Caco-2 (cell line): ENCODE data around the gene RHOBTB1. TPM values are rescaled to one million over a fixed set of nuclear protein-coding genes. Genes with fewer than 3 reads are reported as not detected.

ENCODE experiments used
- BruUV-seq: library from RNA; stranded (reverse); fragments of 400-500 nt; replicated peaks from 2 replicates; lab custom pipeline; 2021; lab: Mats Ljungman, UMichigan
- CTCF ChIA-PET: fragments of 300-600 bp; sonication (Branson Sonifier 250); formaldehyde crosslinking; loops from one replicate; lab custom pipeline; 2022; ENCODE audit warnings: antibody characterized with exemption; lab: Charles Lee
- POLR2A ChIA-PET: fragments of 300-600 bp; sonication (Branson Sonifier 250); formaldehyde crosslinking; loops from one replicate; lab custom pipeline; 2022; ENCODE audit warnings: antibody characterized with exemption; lab: Charles Lee
- DNase-seq, 2 experiments: peaks; one replicate each; pipeline versions ENCODE4 v3.0.0 to v3.0.0-alpha.2; 2020 to 2022
- H3K27me3 ChIP-seq: replicated peaks from 2 replicates; pipeline ENCODE4 v1.6.0; 2011; ENCODE audit warnings: low read length; ENCODE audit not compliant: control insufficient read depth, insufficient read depth
- H3K36me3 ChIP-seq: 2 replicates; pipeline ENCODE4 v1.5.1; 2011; ENCODE audit warnings: low read length; ENCODE audit not compliant: control insufficient read depth, insufficient read depth
- H3K4me1 ChIP-seq: fragments of 250-450 bp; sonication (Bioruptor Pico); 2 replicates; pipeline ENCODE4 v1.5.1; 2020; ENCODE audit warnings: mild to moderate bottlenecking
- H3K4me3 ChIP-seq: 2 replicates; pipeline ENCODE4 v1.5.1; 2011; ENCODE audit warnings: low read depth, mild to moderate bottlenecking, control low read depth, low read length
- H3K9me3 ChIP-seq: fragments of 250-450 bp; sonication (Bioruptor Pico); 2 replicates; pipeline ENCODE4 v1.5.1; 2020; ENCODE audit warnings: mild to moderate bottlenecking, moderate library complexity
- H3K27ac Mint-ChIP-seq: one replicate; pipeline ENCODE4 v1.8.0; 2022; ENCODE audit warnings: mixed read lengths; ENCODE audit not compliant: unreplicated experiment
- H3K27me3 Mint-ChIP-seq: one replicate; pipeline ENCODE4 v1.8.0; 2022; ENCODE audit warnings: mixed read lengths; ENCODE audit not compliant: insufficient read depth, unreplicated experiment
- H3K36me3 Mint-ChIP-seq: one replicate; pipeline ENCODE4 v1.8.0; 2022; ENCODE audit warnings: mild to moderate bottlenecking, mixed read lengths; ENCODE audit not compliant: insufficient read depth, unreplicated experiment
- H3K4me1 Mint-ChIP-seq: one replicate; pipeline ENCODE4 v1.8.0; 2022; ENCODE audit warnings: low read depth, mixed read lengths; ENCODE audit not compliant: unreplicated experiment
- H3K4me3 Mint-ChIP-seq: one replicate; pipeline ENCODE4 v1.8.0; 2022; ENCODE audit warnings: mild to moderate bottlenecking, moderate library complexity, mixed read lengths; ENCODE audit not compliant: unreplicated experiment
- H3K9me3 Mint-ChIP-seq: one replicate; pipeline ENCODE4 v1.8.0; 2022; ENCODE audit warnings: mixed read lengths; ENCODE audit not compliant: unreplicated experiment
- intact Hi-C: fragments of 100-400 bp; cut with micrococcal nuclease; formaldehyde crosslinking; loops from one replicate; pipeline ENCODE4 v1.10.0; 2022; ENCODE audit not compliant: unreplicated experiment
- total RNA-seq: library from RNA; stranded (reverse); gene quantifications from 2 replicates; pipeline ENCODE4 v1.2.3, GENCODE V29; 2022
- TF ChIP-seq, protein P1 (sequence below), 2 experiments: fragments of 200-600 bp in 1 of 2; IDR thresholded peaks; 1 replicate in 1 of 2; 2 replicates in 1 of 2; pipeline versions ENCODE4 v1.5.1 to v1.8.0; 2011 to 2022; ENCODE audit warnings: antibody characterized with exemption in 1 of 2, control low read depth in 1 of 2, inconsistent platforms in 1 of 2, low read depth in 1 of 2, low read length in 1 of 2, mild to moderate bottlenecking in 1 of 2, moderate library complexity in 1 of 2; ENCODE audit not compliant: insufficient read depth in 1 of 2, severe bottlenecking in 1 of 2, unreplicated experiment in 1 of 2

RHOBTB1 gene
- total RNA-seq, 1 experiment from 2014 or later, result 19.9 TPM

DNA sequence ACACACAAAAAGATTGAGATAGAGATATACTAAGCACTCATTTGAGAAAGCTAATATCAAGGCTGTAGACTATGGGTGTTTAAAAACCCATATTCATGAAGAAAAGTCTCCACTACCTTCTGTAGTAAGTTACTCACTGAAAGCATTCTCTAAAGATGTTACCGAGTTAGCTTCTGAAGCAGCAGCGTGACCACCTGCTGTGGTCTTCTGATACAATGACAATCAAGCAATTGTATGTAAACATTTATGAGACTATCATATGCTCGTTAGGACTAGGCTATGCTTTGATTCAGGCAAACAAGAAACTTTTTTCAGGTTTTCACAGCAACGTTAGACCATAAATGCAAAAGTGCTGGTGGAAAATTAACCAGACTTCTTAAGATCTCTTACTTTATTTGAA lies 11.2 kb downstream of the RHOBTB1 start:
- TF ChIP-seq, protein P1, sequence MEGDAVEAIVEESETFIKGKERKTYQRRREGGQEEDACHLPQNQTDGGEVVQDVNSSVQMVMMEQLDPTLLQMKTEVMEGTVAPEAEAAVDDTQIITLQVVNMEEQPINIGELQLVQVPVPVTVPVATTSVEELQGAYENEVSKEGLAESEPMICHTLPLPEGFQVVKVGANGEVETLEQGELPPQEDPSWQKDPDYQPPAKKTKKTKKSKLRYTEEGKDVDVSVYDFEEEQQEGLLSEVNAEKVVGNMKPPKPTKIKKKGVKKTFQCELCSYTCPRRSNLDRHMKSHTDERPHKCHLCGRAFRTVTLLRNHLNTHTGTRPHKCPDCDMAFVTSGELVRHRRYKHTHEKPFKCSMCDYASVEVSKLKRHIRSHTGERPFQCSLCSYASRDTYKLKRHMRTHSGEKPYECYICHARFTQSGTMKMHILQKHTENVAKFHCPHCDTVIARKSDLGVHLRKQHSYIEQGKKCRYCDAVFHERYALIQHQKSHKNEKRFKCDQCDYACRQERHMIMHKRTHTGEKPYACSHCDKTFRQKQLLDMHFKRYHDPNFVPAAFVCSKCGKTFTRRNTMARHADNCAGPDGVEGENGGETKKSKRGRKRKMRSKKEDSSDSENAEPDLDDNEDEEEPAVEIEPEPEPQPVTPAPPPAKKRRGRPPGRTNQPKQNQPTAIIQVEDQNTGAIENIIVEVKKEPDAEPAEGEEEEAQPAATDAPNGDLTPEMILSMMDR (IDR thresholded peaks at IDR 0.05; ENCODE audit: insufficient read depth in 1 of 2, low read depth in 1 of 2, low read length in 1 of 2, severe bottlenecking in 1 of 2, unreplicated experiment in 1 of 2), result no peak
- CTCF ChIA-PET, result interaction anchor here (0.6 kb wide), 1 partner anchor 10 kb away, joined by 5 read pairs; no protein-coding TSS in a partner anchor
- Mint-ChIP-seq H3K9me3 (no peaks in the 10 kb centered on the region), H3K27ac (no peak overlapping the region), H3K27me3 (peaks cover 5% of the 10 kb centered on the region), H3K4me3 (no peak overlapping the region), H3K36me3 (no peaks in the 10 kb centered on the region), H3K4me1 (no peaks in the 10 kb centered on the region)
- intact Hi-C loops, result no loop called here
- Histone ChIP-seq H3K4me1 (no peaks in the 10 kb centered on the region), H3K9me3 (0 out of 2 replicates have a peak, but pooled peaks cover 3% of the 10 kb centered on the region), H3K36me3 (no peaks in the 10 kb centered on the region), H3K4me3 (no peak overlapping the region), H3K27me3 (no peaks in the 10 kb centered on the region)
- DNase-seq, result no peak
- POLR2A ChIA-PET, result interaction anchor here (0.5 kb wide), 1 partner anchor 574 kb away, joined by 4 read pairs; no protein-coding TSS in a partner anchor
- no TSS peak for BruUV-seq

DNA sequence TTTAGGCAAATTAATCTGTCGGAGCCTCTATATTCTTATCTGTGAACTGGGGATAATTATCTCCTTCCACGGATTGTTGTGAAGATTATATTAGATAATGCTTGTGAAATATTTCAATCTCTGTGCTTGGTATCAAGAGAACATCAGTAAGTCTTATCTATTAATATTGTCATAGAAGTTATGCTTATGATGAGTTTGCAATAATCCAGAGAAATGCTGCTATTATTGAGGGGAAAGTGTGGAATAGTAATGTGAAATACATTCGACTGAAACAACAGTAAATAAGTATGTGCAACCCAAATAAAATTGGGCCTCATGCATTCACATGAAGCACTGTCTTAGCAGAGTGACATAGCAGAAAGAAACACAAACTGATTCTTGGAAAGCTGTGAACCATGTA lies 13.7 kb downstream of the RHOBTB1 start:
- Histone ChIP-seq H3K36me3 (no peaks in the 10 kb centered on the region), H3K9me3 (peaks cover 3% of the 10 kb centered on the region), H3K27me3 (no peaks in the 10 kb centered on the region), H3K4me3 (no peak overlapping the region), H3K4me1 (no peaks in the 10 kb centered on the region)
- CTCF ChIA-PET, result no interaction called here
- H3K9me3 Mint-ChIP-seq, result peaks cover 8% of the 10 kb centered on the region
- TF ChIP-seq, protein P1 (IDR thresholded peaks at IDR 0.05; ENCODE audit: insufficient read depth in 1 of 2, low read depth in 1 of 2, low read length in 1 of 2, severe bottlenecking in 1 of 2, unreplicated experiment in 1 of 2), result no peak
- POLR2A ChIA-PET, result no interaction called here
- no peak overlapping the region for H3K4me3 Mint-ChIP-seq
- BruUV-seq, result no TSS peak
- no peaks in the 10 kb centered on the region for H3K4me1 Mint-ChIP-seq
- H3K36me3 Mint-ChIP-seq, result no peaks in the 10 kb centered on the region
- intact Hi-C loops, result no loop called here
- peaks cover 7% of the 10 kb centered on the region for H3K27me3 Mint-ChIP-seq
- no peak for DNase-seq
- no peak overlapping the region for H3K27ac Mint-ChIP-seq

DNA sequence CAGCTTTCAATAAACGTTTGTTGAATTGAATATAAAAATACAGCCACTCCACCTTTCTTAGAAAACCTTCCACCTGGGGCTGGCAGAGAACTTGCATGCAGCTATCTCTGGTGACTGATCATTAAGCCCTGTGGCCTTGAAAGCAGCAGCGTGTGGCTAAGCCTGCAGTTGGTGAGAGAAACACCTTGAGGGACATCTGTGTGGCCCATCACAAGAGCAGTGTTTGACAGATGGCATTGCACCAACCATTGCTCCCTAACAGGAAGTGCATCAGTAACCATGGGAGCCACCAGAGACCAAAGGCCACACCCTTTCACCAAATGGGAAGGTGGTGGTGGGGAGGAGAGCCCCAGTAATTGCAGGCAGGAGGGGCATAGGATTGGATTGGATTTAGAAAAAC lies 22.4 kb downstream of the RHOBTB1 start:
- Mint-ChIP-seq H3K36me3 (no peaks in the 10 kb centered on the region), H3K27me3 (peaks cover 2% of the 10 kb centered on the region), H3K4me3 (no peak overlapping the region), H3K4me1 (no peaks in the 10 kb centered on the region), H3K9me3 (peaks cover 20% of the 10 kb centered on the region), H3K27ac (no peak overlapping the region)
- intact Hi-C loops, result no loop called here
- TF ChIP-seq, protein P1 (IDR thresholded peaks at IDR 0.05; ENCODE audit: insufficient read depth in 1 of 2, low read depth in 1 of 2, low read length in 1 of 2, severe bottlenecking in 1 of 2, unreplicated experiment in 1 of 2), result no peak
- Histone ChIP-seq H3K9me3 (no peaks in the 10 kb centered on the region; the same call in none of the 2 replicates), H3K4me3 (no peak overlapping the region), H3K4me1 (no peaks in the 10 kb centered on the region), H3K27me3 (no peaks in the 10 kb centered on the region), H3K36me3 (no peaks in the 10 kb centered on the region)
- POLR2A ChIA-PET, result no interaction called here
- DNase-seq, result no peak
- CTCF ChIA-PET, result no interaction called here
- BruUV-seq, result no TSS peak
